GM21360 (cell line): ENCODE results near the gene GOLPH3.
"Not testable (repeated sequence)": the region's sequence is repeated elsewhere in the genome, so short reads cannot be mapped to it uniquely, and the experiment has no call there.

Experiments
- ATAC-seq: cut with Tn5 transposase; IDR thresholded peaks from one replicate; pipeline ENCODE4 v1.9.1; 2021; ENCODE audit warnings: mild to moderate bottlenecking, moderate library complexity; ENCODE audit not compliant: unreplicated experiment

Gene GOLPH3

GRCh38 chr5:32172186-32172911 is 1.8 kb downstream of the GOLPH3 start:
- ATAC-seq: not testable (repeated sequence)

- ATAC-seq: no peak
Observed at GRCh38 chr5:32170303-32171151, 3.6 kb downstream of the GOLPH3 start.

DNA sequence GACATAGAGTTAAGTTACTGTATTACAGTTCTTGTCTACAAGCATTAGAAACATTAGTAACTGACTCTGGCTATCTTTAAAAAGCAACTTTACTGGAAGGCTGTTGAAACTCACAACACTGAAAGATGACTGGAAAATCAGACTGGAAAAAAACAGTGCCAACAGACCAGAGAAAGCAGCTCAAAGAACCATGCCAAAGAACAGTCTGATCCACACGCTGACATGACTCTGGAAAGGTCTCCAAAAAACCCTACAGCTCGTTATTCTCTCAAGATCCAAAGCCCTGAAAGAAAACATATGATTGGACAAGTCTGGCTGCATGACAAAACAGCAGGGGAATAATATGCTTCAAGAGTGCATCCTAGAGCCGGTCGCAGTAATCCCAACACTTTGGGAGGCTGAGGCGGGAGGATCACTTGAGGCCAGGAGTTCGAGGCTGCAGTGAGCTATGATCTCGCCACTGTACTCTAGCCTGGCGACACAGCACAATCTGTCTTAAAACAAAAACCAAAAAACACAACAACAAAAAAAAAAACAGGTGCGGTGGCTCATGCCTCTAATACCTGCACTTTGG is 5.6 kb downstream of the GOLPH3 start:
- no peak for ATAC-seq

- ATAC-seq: no peak
Observed at GRCh38 chr5:32165597-32165996, 8.5 kb downstream of the GOLPH3 start.

- ATAC-seq: no peak
Observed at GRCh38 chr5:32163785-32164184, 10.3 kb downstream of the GOLPH3 start.

DNA sequence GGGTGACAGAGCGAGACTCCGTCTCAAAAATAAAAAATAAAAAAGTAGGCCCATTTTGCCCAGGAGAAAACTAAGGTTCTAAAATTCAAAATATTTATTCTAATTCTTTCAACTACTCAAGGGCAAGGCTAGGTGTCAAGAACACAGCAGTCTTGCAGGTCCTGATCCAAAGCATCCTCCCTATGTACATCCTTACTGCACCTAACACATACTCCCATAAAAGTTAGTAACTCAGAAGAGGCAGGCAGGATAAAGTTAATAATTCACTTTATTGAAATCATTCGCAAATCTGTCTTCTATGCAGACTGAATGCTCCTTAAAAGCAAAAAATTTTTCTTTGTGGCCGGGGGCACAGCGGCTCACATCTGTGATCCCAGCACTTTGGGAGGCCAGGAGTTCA is 11.1 kb downstream of the GOLPH3 start:
- ATAC-seq: no peak

DNA sequence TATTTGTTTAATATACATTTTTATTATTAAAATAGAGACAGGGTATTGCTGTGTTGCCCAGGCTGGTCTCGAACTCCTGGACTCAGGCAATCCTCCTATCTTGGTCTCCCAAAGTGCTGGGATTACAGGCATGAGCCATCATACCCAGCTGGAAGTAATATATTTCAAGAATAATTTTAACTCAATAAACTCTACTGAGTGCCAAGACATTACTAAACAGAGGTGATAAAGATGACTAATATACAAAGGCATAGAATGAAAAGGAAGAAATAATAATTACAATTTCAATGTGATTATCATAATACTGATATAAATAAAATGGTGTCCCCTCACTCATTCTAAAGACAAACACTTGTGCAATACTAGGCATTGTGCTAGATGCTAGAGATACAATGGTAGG is 13.9 kb downstream of the GOLPH3 start:
- no peak for ATAC-seq

DNA sequence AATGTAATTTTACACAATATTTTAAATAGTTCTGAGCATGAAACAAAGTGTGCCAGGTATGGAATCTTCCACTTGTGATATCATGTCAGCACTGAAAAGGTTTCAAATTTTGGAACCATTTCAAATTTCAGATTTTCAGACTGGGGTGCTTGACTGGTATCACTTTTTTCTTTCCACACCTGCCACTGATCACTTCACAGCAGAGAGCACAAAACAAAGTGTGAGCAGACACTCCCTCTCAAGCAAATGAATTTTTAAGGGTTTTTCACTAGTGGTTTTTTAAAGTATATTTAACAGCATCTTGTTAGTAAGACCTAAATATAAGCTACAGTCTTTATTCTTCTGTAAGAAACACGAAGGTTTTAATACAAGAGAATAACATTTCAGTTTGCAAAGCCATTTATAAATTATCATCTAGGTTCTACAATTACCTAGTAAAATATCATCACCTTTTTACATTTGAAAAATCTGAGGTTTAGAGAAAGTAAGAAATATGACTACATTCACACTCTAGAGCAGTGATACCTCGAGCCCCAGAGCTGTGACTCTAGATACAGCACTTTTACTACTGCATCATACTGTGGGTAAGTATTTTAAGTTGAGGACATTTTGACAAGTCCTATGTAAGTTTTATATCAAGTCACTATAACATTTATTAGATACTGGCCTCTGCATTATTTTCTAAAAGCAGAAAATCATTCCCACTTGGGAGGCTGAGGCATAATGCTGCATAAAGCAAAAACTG is 14.6 kb downstream of the GOLPH3 start:
- ATAC-seq: no peak

DNA sequence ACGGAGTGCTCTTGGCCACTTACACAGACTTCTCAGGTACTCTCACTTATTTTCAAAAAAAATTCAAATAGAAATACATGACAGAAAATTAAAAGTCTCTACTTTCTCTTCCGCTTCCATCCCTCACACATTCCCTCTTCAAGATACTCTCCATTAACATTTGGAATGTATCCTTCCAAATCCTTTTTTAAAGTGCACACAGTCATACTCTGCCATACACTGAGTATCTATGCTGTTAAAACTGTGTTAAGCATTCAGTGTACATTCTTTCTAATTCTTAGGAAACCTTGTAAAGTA is 15.5 kb downstream of the GOLPH3 start:
- ATAC-seq: no peak

DNA sequence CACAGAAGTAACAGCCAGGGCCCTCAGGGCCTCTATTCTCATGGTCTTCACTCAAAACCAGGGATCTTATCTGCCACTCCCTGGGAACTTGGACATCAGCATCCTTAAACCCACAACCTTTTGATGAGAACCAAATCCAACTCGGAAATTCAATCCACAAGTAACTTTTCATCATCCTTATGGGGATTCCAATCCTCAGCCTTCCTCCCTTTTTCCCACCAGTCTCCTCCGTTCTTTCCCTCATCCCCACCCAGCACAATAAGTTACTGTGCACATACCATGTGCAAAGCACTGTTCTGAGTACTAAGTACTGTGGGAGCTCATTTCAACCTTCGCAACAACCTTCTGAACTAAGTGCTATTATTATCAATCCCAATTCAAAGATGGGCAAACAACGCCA is 17.0 kb downstream of the GOLPH3 start:
- ATAC-seq: no peak

GRCh38 chr5:32156635-32157034 is 17.5 kb downstream of the GOLPH3 start:
- no peak for ATAC-seq

DNA sequence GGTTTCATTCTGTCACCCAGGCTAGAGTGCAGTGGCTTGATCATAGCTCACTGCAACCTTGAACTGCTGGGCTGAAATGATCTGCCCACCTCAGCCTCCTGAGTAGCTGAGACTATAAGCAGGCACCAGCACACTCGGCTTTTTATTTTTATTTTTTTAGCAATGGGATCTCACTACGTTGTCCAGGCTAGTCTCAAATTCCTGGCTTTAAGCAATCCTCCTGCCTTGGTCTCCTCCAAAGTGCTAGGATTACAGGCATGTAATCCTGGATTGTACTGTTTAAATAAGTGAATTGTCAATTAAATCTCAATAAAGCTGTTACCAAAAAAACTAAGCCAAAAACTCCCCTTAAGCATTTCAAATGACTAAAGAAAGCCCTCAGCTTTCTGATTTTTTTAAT is 18.9 kb downstream of the GOLPH3 start:
- ATAC-seq: no peak

GRCh38 chr5:32153723-32154122 is 20.4 kb downstream of the GOLPH3 start:
- ATAC-seq: no peak

- no peak for ATAC-seq
Observed at GRCh38 chr5:32151198-32151597, 22.9 kb downstream of the GOLPH3 start.

GRCh38 chr5:32150366-32150765 is 23.8 kb downstream of the GOLPH3 start:
- no peak for ATAC-seq

GRCh38 chr5:32147959-32148358 is 26.2 kb downstream of the GOLPH3 start:
- no peak for ATAC-seq

DNA sequence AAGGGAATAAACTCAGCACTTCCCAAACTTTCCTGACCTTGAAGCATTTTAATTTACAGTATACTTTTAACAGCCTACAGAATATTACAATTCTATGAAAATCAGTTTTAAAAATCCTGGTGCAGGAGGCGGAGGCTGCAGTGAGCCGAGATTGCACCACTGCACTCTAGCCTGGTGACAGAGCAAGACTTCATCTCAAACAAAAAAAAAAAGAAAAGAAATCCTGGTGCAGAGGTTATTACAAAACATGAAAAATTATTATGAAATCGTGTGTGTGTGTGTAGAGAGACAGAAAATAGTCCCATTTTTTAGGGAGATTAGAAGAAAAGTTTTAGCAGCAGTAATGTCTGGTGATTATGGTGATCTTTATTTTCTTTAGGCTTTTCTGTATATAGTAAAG is 26.9 kb downstream of the GOLPH3 start:
- no peak for ATAC-seq

DNA sequence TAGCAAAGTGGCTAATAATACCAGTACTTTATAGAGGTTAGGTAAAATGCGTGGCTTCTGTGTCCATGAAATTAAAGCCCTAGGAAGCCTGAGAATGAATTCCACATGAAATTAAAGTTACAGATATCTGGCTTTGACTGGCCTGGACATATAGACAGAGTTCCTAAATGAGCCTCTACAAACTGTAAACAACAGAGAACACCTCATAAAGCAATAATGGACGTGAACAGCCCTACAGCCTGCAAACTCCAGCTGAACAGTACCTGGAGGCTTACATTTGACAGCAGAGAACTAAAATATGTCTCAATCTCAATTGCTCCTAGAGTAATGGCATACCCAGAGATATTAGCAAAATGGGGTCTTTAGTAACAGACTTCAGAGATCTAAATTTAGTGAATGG is 28.7 kb downstream of the GOLPH3 start:
- no peak for ATAC-seq

DNA sequence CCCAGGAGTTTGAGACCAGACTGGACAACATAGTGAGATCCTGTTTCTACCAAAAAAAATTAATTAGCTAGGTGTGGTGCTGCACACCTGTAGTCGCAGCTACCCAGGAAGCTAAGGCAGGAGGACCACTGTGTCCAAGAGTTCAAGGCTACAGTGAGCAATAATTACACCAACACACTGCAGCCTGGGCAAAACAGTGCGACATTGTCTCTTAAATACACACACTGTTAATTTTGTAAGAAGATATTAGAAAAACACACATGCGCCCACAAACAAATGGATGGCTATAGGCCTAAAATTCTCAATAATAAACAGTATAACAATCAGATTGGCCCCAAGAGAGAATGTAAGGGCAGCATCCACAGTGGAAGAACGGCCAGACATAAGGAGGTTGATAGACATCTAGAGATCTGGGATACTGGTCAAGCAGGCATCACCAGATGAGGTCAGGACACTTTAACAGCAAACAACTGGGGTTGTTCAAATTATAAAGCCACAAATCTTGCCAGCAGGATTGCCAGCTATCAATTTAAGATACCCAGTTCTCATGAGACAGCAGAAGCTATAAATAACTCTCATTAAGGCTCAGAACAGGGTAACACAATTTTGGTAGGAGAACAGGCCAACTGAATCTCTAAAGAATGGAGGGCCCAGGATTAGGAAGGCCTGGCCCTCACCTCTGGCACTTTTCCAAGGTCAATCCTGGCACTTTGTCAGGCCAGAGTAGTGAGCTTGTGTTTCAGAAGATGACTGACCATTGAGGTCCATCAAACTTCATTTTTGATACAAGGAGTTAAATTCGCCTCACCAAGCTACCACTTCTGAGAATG is 29.5 kb downstream of the GOLPH3 start:
- no peak for ATAC-seq

DNA sequence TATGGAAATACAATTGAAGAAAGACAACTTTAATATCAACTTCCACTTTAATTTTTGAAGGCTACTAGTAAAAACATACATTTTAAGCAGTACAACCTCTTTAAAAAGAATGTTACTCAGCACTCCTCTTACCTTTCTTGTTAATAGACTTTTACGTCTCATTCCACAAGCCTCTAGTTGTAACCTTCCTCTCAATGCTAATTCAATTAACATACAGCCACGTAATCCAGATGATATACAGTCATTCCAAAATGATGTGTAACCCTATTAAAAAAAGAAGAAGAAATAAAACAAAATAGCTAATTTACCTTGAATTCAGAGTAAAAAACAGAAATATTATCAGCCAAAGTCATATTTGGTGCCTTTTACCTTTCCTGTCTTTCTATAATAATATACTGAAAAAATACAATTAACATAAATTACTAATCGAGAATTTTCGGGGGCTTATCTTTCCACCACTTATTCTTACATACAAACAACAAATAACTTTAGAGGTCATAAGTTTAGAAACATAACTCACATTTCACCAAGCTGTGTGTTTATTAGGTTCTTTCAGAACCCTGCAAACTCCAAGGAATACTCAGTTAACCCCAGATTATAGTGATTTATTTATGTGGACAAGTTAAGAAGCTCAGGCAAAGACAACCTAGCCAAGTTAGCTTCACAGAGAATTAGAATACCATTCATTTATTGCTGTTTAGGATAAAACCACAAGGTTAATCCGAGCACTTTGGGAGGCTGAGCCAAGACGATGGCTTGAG is 30.3 kb downstream of the GOLPH3 start:
- ATAC-seq: no peak
